ENCODE results near the gene LHFPL6.
"Not testable (repeated sequence)": the region's sequence is repeated elsewhere in the genome, so short reads cannot be mapped to it uniquely, and the experiment has no call there.

LHFPL6 gene

DNA sequence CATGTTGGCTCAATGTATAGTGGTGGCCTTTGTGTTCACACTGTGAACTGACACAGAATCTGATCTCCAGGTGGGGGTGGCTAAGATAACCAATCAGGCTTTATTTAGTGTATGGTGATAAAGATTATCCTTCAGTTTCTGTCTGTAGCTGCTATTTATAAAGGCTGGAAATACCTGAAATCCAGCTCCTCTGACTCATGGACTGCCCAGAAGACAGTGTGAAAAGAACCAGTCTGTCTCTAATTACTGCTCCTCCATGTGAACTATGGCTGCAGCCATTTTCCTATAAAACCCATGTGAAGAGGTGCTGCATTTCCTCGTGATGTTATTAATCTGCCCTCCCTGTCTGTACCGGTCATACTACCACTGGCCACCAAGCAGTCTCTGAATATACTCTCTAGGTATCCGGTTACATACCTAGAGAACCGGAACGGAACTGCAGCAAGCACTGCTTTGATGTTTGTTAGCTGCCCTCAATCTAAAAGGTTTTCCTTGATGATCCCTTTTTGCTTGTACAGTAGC, 238.0 kb downstream of the LHFPL6 start:
- no peak for DNase-seq (ENCODE audit: extremely low read depth in 1 of 2, low read depth in 1 of 2)

DNA sequence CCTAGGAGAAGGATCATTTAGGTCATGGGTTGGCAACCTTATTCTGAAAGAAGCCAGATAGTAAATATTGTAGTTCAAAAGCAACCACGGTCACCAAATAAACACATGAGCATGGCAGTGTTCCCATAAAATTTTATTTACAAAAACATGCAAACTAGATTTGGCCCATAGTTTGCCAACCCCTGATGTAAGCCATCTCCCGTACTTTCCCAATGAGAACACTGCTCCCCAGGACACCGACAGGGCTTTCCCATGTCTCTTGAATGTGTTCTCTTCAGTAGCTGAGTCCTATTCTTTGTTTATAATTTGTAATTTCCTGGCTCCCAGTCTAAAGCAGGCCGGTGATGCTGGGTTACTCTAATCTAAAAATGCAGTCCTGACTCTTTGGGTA, 239.6 kb downstream of the LHFPL6 start:
- DNase-seq (ENCODE audit: extremely low read depth in 1 of 2, low read depth in 1 of 2), result no peak

DNA sequence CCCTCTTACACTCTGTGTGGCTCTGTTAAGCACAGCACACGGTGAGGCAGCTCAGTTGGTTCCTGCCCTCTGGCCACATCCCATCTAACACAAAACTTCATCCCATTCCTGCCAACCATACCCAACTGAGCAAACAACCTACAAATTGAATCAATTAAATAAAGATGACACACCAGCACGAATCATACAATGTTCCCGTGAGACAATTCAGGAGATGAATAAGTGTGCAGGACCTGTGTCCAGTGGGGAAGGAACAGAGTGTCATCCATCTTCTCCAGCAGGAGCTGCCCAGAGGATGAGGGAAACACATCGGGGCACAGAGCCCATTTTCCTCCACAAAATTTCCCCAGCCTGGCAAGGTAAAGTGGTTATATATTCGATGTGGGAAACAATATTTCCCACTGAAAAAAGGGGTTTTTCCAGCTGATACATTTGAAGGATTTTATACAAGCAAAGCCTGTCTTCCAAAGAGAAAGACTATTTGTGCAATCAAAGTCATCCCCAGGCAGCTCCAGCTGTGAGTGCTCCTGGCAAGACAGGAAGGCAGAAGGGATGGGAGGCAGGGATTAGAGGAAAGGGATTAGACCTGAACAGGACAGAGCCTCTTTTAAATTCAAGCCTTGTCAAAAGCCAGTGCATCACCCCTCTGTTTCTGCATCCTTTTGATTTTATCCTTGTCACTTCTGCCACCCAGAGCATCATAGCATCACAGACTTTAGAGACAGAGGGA, 240.2 kb downstream of the LHFPL6 start:
- DNase-seq (ENCODE audit: extremely low read depth in 1 of 2, low read depth in 1 of 2), result no peak

DNA sequence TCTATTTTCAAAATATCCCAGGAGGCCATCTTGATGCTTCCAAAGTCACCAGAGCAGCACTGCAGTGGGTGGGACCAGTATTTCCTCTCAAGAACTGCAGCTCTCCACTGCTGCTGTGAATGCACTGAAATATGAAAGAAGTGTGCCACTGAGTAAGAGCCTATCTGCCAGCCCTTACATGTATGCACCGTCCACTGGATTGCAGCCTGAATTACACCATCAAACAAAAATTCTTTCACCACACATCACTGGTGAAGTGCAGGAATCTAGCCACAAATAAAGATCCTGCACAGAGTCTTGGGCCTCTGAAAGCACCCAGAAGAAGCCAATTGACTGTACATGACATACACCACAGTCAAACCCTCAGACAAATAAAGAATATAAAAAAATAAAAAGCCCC, 249.0 kb downstream of the LHFPL6 start:
- no peak for DNase-seq (ENCODE audit: extremely low read depth in 1 of 2, low read depth in 1 of 2)

DNA sequence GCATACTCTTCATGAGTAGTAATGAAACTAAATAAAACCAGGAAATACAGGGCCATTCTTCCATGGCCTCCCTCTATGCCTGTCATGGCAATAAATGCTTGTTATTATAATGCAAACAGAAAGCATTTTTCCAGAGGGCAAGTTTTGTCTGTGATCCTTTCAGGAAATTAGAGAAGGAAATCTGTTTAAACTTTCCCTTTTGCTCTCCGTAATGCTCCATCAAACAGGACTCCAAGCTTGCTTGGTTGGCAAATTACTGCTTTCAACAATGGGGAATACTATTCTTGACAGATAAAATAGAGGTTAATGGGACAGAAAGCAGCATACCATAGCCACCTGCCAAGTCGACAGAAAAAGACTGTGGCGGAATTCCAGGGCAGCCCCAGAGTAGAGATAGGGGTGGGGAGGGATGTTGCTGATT, 252.5 kb downstream of the LHFPL6 start:
- no peak for DNase-seq (ENCODE audit: extremely low read depth in 1 of 2, low read depth in 1 of 2)

DNA sequence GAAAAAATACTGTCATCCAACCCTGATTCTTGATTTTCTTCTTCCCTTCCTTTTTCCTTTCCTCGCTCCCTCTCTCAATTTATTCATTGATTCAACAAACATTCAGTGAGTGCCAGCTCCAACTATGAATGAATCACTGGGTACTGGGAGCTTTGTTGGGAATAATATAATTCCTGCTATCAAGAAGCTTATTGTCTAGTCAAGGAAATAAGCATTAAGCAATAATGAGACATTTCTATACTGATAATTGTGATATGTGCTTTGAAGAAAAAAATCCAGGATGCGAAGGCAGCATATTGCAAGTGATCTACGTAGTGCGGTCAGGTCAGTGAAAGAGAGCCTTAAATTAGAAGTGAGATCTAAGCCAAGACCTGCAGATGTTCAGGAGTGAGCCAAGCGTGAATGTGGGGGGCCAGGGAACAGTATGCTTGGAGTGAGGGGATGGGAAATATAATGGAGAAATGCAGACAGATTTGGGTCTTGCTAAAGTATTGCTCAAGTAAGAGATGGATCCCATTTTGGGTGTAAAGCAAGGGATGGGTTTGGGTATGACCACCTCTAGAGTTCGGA, 253.5 kb downstream of the LHFPL6 start:
- no peak for DNase-seq (ENCODE audit: extremely low read depth in 1 of 2, low read depth in 1 of 2)

DNA sequence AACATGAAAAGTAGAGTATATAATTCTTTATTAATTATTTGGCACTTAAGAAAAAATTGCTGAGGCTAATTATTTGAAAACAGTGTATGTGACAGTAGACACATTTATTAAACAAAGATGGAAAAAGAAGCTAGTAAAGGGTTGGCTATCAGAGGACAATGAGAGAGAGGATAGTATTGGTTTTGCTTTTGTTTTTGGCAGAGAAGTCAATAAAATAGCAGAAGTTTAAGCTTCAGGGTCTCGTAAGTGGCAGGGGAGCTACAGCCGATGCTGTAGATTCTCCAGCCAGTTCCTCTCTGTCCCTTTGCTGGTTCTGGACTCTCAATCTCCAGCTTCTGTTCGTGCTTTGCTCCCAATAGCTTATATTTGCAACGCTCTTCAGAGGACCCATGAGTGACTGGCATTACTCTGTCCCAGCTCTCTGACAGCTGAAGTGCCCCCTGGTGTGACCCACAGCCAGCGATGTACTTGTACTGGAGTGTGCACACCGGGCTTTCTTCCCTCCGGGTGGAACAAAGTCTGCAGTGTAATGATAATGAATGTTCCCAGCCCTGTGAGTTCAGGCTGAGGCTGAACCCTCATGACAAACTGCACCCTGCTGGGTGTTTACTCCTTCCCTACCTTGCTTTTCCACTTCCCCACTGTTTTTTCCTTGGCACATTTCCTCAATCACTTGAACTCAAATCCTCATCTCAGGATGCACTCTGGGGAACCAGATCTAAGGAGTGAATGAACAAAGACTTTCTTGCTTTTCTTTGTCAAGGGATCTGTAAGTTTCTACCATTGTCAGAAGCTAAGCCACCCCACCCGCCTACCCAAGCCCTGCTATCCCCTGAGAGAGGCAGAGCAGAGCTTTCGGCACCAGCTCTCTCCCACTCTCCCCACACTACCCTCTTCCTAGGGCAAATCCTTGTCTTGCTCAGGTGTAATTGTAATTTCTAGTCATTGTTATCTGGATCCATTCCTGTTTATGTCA, 254.8 kb downstream of the LHFPL6 start:
- DNase-seq (ENCODE audit: extremely low read depth in 1 of 2, low read depth in 1 of 2), result no peak

DNA sequence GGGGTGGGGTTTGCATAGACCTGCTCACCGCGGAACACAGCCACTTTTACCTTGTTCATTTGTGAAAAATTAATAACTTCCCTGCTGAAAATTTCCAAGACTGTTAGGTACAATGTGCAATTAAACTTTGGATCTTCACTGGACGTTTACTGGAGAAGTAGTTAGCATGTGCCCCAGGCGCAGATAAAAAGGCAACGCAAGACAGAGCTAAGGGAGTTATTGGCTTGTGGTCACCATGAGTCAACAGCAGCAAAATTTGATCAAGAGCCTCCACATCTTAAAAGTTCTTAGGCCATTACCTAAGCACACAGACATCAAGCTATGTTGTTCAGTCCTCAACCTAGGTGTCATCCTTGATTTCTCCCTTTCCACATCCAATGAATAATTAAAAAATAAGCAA, 257.0 kb downstream of the LHFPL6 start:
- no peak for DNase-seq (ENCODE audit: extremely low read depth in 1 of 2, low read depth in 1 of 2)

DNA sequence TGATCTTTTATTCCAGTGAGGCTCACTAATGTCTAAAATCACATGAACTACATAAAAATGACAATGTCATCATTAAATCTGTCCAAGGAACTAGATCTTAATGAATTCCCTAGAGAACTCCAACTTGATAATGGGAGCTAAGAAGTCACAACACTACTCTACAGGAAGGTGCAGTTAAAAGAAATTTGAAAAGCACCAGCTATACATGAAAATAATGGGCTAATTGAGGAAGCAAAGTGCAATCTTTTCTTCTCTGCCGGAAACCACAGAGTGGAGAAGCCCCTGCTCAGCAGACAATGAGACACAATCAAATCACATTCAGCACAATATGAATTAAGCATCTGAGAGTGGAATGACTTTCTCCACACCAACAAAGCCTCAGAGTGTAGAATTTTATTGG, 261.7 kb downstream of the LHFPL6 start:
- DNase-seq (ENCODE audit: extremely low read depth in 1 of 2, low read depth in 1 of 2), result no peak

DNA sequence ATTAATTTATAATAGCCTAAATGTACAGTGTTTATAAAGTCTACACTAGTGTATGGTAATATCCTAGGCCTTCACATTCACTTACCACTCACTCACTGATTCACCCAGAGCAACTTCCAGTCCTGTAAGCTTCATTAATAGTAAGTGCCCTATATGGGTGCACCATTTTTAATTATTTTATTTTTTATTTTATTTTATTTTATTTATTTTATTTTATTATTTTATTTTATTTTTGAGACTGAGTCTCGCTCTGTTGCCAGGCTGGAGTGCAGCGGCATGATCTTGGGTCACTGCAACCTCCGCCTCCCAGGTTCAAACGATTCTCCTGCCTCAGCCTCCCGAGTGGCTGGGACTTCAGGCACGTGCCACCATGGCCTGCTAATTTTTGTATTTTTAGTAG, 264.9 kb downstream of the LHFPL6 start:
- not testable (repeated sequence) for DNase-seq (ENCODE audit: extremely low read depth in 1 of 2, low read depth in 1 of 2)

DNA sequence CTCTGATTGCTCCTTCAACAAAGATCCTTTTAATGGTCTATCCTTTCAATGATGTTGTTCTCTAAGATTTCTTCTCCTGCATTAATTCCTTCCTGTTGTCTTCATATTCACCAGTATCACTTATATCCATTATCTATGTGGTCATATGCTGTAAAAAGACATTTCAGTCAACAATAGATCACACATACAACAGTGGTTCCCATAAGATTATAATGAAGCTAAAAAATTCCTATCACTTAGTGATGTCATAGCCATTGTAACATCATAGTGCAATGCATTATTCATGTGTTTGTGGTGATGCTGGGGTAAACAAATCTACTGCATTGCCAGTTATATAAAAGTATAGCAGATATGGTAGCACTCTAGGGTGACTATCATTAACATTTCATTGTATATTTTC, 266.1 kb downstream of the LHFPL6 start:
- DNase-seq (ENCODE audit: extremely low read depth in 1 of 2, low read depth in 1 of 2), result no peak

DNA sequence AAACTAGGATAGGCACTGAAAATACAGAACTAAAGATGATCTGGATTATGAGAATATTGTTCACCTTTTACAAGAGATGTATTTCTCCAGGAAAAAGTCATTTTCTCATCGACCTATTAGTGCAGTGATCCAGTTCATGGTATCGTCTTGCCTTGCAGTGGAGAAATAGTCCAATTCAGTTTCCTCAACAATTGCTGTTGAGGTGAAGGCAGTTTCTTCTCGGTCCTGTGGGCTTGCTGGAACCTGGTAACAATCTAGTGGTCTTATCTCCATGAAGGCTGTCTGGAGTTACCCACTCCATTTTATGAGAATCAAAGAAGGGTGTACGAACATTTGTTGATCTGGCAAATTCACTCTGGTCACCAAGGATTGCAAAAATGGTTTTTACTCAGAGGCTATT, 266.8 kb downstream of the LHFPL6 start:
- DNase-seq (ENCODE audit: extremely low read depth in 1 of 2, low read depth in 1 of 2), result no peak

DNA sequence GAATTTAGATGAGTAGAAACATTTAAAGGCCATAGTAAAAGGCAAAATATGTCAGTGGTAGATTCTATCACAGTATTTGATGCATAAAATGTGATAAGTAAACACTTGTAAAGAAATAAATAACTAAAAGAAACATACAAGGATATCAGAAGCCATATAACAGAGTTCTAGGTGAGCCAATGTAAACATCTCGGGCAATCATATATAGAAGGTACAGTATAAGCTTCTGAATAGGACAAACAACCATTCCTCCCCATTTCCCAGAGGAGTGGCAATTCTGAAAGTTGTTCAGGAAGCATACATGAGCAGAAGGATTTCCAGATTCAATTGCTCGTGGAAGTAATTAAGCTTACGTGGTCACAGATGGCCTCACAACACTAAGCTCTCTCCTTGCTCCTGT, 267.3 kb downstream of the LHFPL6 start:
- no peak for DNase-seq (ENCODE audit: extremely low read depth in 1 of 2, low read depth in 1 of 2)

DNA sequence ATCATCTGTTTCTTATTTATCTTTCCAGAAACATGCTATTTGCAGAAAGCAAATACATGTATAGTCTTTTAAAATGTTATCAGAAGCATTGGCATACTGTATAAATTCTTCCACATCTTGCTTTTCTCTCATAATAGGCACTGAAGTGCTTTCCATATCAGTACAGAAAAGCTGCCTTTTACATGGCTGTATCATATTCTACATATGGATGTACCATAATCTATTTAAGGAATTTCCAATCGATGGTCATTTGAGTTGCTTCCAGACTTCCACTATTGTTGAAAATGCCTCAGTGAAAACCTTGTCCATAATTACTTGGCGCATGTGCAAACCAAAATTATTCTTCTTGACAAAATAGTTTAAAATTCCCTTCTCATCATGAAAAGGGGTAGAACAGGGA, 272.5 kb downstream of the LHFPL6 start:
- DNase-seq (ENCODE audit: extremely low read depth in 1 of 2, low read depth in 1 of 2), result no peak

DNA sequence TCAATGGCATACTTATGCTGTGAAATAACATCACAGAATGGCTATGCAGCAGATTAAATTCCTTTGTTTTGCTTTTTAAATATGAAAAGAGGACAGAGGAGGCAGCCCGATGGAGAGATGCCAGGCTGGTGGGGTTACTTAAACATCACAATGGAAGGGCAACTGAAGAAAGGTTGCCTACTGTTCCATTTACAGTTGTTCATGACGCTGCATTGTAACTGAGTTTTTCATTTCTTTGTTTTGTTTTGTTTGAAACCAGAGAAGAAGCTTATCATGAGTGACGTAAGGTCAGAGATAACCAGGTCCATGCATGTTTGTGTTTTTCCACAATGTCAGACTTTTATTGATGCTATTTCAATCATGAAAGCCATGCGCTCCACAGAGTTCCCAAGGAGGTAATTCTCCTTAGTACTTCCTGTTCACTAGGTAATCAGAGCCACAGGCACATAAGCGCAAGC, 273.8 kb downstream of the LHFPL6 start:
- no peak for DNase-seq (ENCODE audit: extremely low read depth in 1 of 2, low read depth in 1 of 2)

DNA sequence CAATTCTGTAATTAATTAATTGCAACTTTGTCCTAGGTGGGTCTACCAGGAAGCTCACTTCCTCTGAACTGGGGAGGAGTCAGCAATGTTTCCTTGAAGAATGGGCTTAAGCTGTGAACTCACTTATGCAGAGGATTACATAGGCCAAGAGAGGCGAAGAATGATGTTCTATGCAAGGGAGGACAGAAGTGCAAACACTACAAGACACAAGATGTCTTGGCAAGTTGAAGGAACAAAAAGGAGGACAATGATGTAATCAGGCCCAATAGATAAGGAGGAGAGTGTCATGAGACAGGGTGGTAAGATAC, 275.9 kb downstream of the LHFPL6 start:
- no peak for DNase-seq (ENCODE audit: extremely low read depth in 1 of 2, low read depth in 1 of 2)

DNA sequence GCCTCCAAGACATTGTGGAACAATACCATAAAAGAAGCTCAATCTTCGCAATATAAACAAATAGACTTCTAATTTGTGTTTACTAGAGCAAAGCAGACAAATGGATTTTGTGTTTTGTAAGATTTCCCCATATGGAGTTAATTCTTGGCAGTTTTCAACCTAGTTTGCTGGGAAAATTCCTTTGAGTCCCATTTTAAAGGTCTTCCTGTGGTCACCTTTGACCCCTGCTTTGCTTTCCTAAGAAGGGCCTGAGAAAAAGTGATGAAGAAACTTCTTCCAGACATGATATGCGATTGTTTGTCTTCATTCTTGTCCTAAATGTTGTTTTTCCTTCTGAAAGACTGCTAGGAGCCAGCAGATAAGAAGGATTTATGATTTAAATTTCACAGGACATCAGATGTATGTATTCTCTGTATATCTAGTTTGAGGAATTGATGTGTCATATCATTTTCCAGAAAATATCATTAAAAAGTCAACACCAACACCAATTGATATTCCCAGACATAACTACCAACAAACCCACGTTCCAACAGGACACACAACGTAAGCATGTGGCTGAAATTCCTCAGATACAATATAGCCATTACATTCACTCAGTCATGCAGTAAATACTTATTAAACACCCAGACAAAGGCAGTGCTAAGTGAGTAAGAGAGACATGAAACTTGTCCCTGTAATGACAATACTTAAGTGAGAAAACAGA, 276.4 kb downstream of the LHFPL6 start:
- no peak for DNase-seq (ENCODE audit: extremely low read depth in 1 of 2, low read depth in 1 of 2)

DNA sequence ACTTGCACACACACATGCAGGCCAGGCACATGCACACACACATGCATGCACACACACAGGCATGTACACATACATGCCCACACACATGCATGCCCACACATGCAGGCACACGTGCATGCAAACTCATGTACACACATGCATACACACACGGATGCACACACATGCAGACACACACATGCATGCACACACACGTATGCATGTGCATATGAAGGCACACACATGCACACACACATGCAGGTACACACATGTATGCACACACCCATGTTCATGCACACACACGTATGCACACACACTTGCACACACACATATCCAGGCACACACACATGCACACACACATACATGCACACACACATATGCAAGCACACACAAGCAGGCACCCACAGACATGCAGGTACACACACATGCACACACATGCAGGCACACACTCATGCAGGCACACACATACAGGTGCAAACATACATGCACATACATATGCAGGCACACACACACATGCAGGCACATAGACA, 278.1 kb downstream of the LHFPL6 start:
- DNase-seq (ENCODE audit: extremely low read depth in 1 of 2, low read depth in 1 of 2), result no peak

DNA sequence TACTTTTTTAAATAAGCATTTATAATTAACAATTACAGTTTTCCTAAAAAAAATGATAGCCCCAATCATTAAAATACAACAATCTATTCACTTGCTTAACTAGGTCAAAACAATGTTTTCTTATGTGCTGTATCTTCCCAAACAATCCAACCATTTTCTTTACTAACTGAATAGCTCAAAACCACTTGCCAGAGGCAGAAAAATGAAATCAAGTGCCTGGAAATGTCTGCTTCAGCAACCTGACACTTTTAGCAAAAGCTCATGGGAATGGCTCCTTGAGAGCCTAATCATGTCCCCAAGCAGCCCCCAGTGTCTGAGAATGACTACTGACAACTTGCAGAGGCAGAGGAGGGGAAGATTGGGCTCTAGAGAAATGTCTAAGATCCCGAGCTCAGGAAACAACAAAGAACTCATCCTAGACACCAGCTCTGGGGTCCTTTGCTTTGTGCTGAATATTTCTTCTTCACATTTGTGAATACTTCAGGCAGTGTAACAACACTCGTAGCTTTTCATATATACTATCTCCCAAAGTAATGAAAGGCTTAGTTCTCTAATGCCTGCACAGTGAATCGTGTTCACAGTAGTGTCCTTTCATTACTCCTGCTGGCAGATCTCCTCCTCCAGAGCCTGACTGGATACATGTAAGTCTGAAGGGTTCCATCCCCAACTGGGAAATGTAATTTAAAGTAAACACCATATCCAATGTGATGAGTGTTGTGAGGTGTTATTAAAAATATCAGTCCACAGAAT, 280.0 kb downstream of the LHFPL6 start:
- no peak for DNase-seq (ENCODE audit: extremely low read depth in 1 of 2, low read depth in 1 of 2)

DNA sequence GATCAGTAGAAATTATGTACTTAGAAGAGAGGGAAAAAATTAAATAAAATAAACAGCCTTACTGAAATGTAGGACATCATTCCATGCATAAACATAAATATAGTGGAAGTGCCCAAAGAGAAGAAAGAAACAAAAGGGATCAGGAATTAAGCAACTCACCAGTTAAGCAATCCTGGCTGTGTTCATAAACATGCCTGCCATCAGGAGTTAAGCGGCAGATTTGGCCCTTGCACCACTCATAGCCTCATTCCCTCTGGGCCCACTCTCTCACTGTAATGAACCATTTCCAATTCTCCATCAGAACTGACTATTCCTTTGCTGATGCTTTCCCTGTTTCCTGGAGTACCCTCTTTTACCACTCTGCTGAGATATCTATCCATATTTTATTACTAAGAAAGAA, 281.4 kb downstream of the LHFPL6 start:
- no peak for DNase-seq (ENCODE audit: extremely low read depth in 1 of 2, low read depth in 1 of 2)

Data from activated CD8-positive, alpha-beta memory T cell treated with anti-CD3 and anti-CD28 coated beads for 1 hour (primary cell).